ENCODE data around the gene GMDS.

GRCh38 chr6:1923449-1923848, 322.0 kb downstream of the GMDS start:
- TF ChIP-seq CTCF (conservative IDR thresholded peaks at IDR 0.05; ENCODE audit: low read length) (no peak), EZH2phosphoT487 (IDR thresholded peaks at IDR 0.05; ENCODE audit: borderline replicate concordance) (no peak)

Data from Loucy (cell line).